NCI-H526 (cell line): ENCODE measurements around the gene UBE2D2.
"Not testable (repeated sequence)": the region's sequence is repeated elsewhere in the genome, so short reads cannot be mapped to it uniquely, and the experiment has no call there.

ENCODE experiments used
- DNase-seq, 2 experiments: peaks; one replicate each; lab custom pipeline; 2025; lab: John Stamatoyannopoulos, UW

Gene UBE2D2

GRCh38 chr5:139549162-139549894 is 11.8 kb upstream of the UBE2D2 start:
- no peak for DNase-seq

DNA sequence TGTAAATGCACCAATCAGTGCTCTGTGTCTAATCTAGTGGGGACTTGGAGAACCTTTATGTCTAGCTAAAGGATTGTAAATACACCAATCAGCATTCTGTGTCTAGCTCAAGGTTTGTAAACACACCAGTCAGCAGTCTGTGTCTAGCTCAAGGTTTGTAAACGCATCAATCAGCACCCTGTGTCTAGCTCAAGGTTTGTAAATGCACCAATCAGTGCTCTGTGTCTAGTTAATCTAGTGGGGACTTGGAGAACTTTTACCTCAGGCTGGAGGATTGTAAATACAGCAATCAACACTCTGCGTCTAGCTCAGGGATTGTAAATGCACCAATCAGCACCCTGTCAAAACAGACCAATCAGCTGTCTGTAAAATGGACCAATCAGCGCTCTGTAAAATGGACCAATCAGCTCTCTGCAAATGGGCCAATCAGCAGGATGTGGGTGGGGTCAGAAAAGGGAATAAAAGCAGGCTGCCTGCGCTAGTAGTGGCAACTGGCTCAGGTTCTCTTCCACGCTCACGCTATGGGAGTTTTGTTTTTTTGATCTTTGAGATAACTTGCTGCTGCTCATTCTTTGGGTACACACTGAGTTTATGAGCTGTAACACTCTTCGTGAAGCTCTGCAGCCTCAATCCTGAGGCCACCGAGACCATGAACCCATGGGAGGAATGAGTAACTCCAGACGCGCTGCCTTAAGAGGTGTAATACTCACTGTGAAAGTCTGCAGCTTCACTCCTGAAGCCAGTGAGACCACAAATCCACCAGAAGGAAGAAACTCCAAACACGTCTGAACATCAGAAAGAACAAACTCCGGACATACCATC is 10.9 kb upstream of the UBE2D2 start:
- not testable (repeated sequence) for DNase-seq

- DNase-seq = no peak
Observed at GRCh38 chr5:139551191-139551889, 9.8 kb upstream of the UBE2D2 start.

DNA sequence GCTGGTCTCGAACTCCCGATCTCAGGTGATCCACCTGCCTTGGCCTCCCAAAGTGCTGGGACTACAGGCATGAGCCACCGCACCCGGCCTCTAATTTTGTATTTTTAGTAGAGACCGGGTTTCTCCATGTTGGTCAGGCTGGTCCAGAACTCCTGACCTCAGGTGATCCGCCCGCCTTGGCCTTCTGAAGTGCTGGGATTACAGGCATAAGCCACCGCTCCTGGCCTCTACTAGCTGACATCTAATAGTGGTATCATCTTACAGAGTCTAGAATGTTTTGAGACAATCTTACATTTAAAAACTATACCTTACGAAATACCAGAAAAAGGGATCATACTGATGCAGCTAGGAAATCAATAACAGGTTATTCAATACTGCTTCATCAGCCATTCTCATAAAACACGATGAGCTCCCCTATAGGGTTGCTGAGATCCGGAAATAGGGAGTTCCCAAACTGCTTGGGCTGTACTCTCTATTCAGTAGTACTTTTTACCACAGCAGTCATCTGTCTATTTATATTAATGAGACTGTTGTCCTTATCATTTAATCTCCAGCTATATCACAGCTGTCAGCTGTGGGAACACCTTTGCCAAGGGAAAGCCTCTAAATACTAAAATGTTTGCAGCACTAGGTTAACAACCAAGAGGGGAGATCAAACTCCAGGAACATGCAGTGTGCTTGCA is 8.1 kb upstream of the UBE2D2 start:
- DNase-seq = no peak

DNA sequence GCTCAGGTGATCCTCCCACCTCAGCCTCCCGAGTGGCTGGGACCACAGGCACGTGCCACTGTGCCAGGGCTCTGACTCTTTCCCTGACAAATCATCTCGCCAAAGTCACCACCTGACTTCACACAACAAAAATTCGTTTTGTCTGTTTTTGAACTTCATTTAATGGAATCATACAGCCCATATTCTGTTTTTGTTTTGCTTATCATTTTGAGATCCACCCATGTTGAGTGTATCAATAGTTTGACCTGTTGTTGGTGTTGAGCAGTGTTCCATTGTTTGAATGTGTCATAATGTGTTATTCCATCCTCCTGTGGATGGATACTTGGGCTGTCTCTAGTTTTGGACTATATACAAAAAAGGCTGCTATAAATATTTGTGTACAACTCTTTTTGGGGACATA is 6.9 kb upstream of the UBE2D2 start:
- DNase-seq = no peak

DNA sequence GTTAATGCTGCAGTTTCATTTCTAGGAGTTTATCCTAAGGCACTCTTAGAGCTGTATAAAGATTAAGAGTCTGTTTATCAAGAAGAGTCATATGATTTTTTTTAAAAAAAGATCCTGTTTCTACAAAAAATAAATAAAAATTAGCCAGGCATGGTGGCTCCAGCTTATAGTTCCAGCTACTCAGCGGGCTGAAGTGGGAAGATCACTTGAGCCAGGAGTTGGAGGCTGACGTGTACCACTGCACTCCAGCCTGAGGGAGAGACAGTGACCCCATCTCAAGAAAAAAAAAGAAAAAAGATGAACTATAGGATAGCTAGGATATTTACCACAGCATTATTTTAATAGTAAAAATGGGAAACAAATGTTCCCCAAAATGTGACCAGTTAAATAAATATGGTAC is 3.3 kb upstream of the UBE2D2 start:
- no peak for DNase-seq

DNA sequence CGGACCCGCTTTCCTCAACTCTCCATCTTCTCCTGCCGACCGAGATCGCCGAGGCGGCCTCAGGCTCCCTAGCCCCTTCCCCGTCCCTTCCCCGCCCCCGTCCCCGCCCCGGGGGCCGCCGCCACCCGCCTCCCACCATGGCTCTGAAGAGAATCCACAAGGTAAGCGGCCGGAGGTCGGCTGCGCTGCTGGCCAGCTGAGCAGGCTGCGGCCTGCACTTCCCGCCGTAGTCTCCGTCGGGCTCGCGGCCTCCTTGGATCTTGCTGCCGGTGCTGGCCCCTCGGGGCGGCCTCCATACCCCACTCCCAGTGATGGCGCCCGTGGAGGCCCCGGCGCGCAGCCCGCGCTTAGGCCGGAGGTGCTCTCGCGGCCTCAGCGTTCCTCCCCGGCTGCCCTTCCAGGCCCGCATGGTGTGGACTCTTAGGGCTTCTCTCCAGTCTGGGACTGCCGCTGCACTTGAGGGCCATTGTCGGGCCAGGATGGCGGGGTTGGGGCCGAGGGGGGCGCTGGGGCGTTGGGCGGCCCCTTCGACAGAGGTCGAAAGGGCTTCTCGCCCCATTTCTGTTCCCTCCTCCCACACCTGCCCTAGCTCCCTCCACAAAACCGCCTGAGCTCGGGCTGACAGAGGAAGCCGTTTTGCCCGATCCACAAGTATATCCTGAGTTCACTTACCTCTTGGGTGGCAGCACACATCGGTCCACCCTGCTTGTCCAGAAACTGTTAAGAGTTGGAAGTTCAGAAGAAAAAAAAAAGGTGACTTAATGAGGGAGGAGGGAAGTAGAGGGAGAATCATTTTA is 714 bp downstream of the UBE2D2 start:
- DNase-seq = peak in 1 of 2 experiments; percentile 49

DNA sequence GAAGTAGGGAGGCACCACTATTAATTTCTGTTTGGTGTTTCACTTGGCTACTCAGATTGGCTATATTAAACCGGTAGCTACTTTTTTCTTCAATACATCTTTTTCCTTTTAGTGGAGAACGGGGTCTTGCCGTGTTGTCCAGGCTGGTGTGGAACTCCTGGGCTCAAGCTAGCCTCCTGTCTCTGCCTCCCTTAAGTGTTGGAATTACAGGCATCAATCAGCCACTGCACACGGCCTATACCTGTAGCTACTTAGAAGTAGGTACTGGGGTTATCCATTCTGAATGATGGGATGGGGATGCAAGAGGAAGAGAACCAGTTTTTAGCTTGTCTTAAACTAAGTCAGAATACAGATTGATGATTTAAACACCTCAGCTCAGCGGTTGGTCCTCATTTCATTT is 1.7 kb downstream of the UBE2D2 start:
- no peak for DNase-seq

- DNase-seq = no peak
Observed at GRCh38 chr5:139565411-139566305, 4.5 kb downstream of the UBE2D2 start.

GRCh38 chr5:139566611-139567010 is 5.5 kb downstream of the UBE2D2 start:
- no peak for DNase-seq

DNA sequence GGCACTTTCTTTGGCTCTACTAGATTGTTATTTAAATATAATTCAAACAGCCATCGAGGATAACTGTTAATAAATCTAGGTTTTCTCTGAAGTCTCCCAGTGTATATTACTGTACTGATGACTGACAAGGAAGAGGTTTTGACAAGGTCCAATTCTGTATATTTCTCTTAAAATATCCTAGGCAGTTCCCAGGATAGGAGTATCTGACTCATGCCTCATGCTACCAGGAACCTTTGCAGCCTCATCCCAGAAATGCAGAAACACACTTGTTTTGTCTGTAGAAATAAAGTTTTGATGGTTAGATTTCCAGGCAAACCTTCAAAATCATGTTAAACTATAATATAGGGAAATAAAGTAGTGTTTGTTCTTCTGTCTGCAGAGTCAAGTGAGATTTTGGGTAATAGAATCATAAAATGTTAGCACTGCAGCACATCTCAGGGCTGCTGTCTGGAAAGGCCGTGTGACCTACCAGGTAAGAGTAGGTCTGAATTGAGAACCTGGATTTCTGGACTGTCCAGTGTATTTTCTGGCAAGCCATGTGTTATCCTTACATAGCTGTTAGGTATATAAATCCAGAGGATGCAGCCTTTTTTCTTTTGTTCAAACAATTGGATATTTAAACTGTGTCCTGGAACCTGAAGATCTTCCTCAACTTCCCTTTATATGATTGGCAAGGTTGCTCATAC is 8.3 kb downstream of the UBE2D2 start:
- no peak for DNase-seq

GRCh38 chr5:139571543-139571942 is 10.4 kb downstream of the UBE2D2 start:
- DNase-seq = no peak

GRCh38 chr5:139571966-139572365 is 10.8 kb downstream of the UBE2D2 start:
- DNase-seq = no peak

DNA sequence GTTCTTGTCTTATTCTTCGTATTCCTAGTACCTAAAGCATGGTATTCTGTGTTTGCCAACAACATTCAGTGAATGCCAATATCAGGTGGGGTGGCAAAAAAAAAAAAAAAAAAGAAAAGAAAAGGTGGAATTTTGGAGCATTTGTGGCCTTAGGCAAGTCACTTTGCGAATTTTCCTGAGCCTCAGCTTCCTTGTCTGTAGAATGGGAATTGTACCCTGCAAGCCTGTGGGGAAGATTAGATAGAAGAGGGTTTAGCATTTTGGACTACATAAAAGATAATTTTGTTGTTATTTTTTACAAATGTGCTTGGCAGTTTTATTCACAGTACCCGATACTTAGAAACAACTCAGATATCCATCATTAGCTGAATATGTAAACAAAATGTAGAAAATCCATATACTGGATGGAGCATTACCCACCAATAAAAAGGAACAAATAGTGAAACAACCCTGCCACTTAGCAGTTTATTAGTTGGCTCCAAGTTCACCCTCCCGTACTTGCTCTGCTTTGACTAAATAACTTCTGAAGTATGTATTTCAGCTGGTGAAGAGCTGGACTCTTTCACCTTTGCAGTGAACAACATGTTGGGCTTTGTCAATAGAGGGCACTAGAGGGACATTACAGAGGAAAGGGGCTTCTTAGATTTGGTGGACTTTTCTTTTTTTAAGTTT is 13.6 kb downstream of the UBE2D2 start:
- DNase-seq = peak; percentile 49 to 65

- DNase-seq = no peak
Observed at GRCh38 chr5:139575313-139575646, 14.1 kb downstream of the UBE2D2 start.

GRCh38 chr5:139575751-139576150 is 14.6 kb downstream of the UBE2D2 start:
- DNase-seq = no peak

DNA sequence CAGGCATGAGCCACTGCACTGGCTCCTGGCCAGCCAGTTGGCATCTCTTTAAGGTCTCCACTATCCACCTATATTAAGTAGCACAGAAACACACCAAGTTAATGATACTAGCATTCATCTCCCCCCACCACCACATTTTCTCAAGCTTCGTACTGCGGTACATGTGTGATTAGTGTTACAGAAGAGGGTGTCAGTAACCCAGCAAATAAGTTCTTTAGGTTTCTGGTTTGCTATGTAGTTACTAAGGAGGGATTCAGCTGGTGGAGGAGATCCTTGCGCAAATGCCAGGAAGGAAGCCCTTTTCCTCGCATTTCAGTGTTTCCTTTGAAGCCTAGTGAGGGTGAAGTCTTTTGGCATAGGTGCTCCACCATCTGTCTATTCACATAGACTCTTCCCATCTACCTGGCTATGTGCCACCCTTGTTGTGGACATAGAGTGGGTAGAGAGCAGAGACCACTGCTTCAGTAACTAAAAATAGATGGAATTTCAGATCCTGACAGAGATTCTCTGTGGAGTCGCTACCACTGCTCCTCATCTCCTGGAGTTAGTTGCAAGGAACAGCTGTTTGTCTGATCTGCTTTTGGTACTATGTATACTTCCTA is 16.7 kb downstream of the UBE2D2 start:
- DNase-seq = no peak

DNA sequence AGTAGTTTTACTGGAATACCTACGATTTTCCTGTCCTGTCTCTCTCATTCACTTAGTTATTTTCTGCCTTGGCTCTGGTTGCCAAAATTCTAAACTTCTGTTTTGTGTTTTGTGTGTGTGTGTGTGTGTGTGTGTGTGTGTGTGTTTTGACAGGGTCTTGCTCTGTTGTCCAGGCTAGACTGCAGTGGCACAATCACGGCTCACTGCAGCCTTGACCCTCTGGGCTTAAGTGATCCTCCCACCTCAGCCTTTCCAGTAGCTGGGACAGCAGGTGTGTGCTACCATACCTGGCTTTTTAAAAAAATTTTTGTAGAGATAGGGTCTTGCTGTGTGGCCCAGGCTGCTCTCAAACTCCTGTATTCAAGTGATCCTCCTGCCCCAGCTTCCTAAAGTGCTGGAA is 17.2 kb downstream of the UBE2D2 start:
- no peak for DNase-seq

DNA sequence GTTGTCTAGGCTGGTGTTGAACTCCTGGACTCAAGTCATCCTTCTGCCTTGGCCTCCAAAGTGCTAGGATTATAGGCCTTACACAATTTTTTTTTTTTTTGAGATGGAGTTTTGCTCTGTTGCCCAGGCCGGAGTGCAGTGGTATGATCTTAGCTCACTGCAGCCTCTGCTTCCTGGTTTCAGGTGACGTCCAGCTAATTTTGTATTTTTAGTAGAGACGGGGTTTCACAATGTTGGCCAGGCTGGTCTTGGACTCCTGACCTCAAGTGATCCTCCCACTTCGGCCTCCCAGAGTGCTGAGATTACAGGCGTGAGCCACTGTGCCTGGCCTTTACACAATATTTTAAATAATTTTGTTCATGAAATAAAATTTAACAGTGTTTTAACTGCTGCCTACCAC is 21.0 kb downstream of the UBE2D2 start:
- not testable (repeated sequence) for DNase-seq
